Measurements from ENCODE around the gene ALOX15B. TPM values are rescaled to one million over a fixed set of nuclear protein-coding genes. Genes with fewer than 3 reads are reported as not detected.
A peak's percentile ranks its signal among the peaks of the same experiment; 100 is the strongest.

The ALOX15B gene
- total RNA-seq, 1 experiment from 2014 or later: 0.30 TPM

DNA sequence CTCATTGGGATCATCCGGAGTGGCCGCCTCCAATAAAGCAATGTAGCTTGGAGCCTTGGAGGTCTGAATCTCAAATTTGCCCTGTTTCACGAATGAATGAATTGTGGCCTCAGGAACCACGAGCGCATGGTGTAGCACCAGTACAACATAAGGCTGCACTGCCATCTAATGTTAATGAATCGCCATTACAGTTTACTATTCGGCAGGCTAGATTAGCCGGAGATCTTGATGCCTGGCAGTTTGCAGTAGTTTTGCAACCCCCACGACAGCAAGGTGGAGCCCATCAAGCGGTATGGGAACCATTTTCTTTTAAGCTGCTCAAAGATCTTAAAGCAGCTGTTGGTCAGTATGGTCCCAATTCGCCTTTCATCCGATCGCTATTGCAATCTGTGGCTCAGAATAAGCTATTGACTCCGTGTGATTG lies 18.8 kb downstream of the ALOX15B start:
- H3K4me1 ChIP-seq (ENCODE audit: control insufficient read depth in 1 of 2, insufficient read depth in 2 of 2, low read length in 2 of 2): peaks cover 0 to 20% of the 10 kb centered on the region in 2 experiments; a peak in 3 of 4 replicates
- H3K9ac ChIP-seq (ENCODE audit: low read length): peak overlapping the region; percentile 38
- POLR2A ChIA-PET: interaction anchor here (0.6 kb wide), 1 partner anchor 202 kb away, joined by 3 read pairs; no protein-coding TSS in a partner anchor
- TF ChIP-seq SP1 (IDR thresholded peaks at IDR 0.05; ENCODE audit: low read depth) (no peak), POLR2A (IDR thresholded peaks at IDR 0.05; ENCODE audit: borderline replicate concordance, extremely low read depth, insufficient read depth, insufficient read length) (no peak), TCF7L2 (IDR thresholded peaks at IDR 0.05; ENCODE audit: borderline replicate concordance, extremely low read depth, insufficient read depth, insufficient read length) (no peak), RAD21 (IDR thresholded peaks at IDR 0.05; ENCODE audit: low read depth) (peak; percentile 93), ELF1 (IDR thresholded peaks at IDR 0.05; ENCODE audit: borderline replicate concordance, low read depth) (no peak), EGR1 (IDR thresholded peaks at IDR 0.05; ENCODE audit: low read depth) (no peak), CEBPB (IDR thresholded peaks at IDR 0.05; ENCODE audit: low read depth) (0 out of 2 replicates have a peak, but pooled peaks have one; percentile 18), SRF (IDR thresholded peaks at IDR 0.05; ENCODE audit: low read depth) (no peak), JUND (IDR thresholded peaks at IDR 0.05) (no peak), CBX3 (IDR thresholded peaks at IDR 0.05; ENCODE audit: low read depth) (peak; percentile 47; the same call in 1 of the 2 replicates), EZH2phosphoT487 (IDR thresholded peaks at IDR 0.05; ENCODE audit: borderline replicate concordance) (no peak), POLR2AphosphoS5 (IDR thresholded peaks at IDR 0.05; ENCODE audit: low read depth, low read length) (no peak), FOSL1 (IDR thresholded peaks at IDR 0.05; ENCODE audit: low read depth) (no peak), ZFX (IDR thresholded peaks at IDR 0.05) (no peak), YY1 (IDR thresholded peaks at IDR 0.05; ENCODE audit: extremely low read depth, insufficient replicate concordance, low read depth, low read length) (no peak)
- TF ChIP-seq, protein P1, sequence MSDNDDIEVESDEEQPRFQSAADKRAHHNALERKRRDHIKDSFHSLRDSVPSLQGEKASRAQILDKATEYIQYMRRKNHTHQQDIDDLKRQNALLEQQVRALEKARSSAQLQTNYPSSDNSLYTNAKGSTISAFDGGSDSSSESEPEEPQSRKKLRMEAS (IDR thresholded peaks at IDR 0.05): peak; percentile 82
- TF ChIP-seq, protein P2, sequence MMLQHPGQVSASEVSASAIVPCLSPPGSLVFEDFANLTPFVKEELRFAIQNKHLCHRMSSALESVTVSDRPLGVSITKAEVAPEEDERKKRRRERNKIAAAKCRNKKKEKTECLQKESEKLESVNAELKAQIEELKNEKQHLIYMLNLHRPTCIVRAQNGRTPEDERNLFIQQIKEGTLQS (IDR thresholded peaks at IDR 0.05): no peak
- TF ChIP-seq, protein P3, sequence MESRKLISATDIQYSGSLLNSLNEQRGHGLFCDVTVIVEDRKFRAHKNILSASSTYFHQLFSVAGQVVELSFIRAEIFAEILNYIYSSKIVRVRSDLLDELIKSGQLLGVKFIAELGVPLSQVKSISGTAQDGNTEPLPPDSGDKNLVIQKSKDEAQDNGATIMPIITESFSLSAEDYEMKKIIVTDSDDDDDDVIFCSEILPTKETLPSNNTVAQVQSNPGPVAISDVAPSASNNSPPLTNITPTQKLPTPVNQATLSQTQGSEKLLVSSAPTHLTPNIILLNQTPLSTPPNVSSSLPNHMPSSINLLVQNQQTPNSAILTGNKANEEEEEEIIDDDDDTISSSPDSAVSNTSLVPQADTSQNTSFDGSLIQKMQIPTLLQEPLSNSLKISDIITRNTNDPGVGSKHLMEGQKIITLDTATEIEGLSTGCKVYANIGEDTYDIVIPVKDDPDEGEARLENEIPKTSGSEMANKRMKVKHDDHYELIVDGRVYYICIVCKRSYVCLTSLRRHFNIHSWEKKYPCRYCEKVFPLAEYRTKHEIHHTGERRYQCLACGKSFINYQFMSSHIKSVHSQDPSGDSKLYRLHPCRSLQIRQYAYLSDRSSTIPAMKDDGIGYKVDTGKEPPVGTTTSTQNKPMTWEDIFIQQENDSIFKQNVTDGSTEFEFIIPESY (IDR thresholded peaks at IDR 0.05; ENCODE audit: extremely low read depth, insufficient replicate concordance, low read length): no peak
- TF ChIP-seq, protein P4, sequence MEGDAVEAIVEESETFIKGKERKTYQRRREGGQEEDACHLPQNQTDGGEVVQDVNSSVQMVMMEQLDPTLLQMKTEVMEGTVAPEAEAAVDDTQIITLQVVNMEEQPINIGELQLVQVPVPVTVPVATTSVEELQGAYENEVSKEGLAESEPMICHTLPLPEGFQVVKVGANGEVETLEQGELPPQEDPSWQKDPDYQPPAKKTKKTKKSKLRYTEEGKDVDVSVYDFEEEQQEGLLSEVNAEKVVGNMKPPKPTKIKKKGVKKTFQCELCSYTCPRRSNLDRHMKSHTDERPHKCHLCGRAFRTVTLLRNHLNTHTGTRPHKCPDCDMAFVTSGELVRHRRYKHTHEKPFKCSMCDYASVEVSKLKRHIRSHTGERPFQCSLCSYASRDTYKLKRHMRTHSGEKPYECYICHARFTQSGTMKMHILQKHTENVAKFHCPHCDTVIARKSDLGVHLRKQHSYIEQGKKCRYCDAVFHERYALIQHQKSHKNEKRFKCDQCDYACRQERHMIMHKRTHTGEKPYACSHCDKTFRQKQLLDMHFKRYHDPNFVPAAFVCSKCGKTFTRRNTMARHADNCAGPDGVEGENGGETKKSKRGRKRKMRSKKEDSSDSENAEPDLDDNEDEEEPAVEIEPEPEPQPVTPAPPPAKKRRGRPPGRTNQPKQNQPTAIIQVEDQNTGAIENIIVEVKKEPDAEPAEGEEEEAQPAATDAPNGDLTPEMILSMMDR (IDR thresholded peaks at IDR 0.05 in 2 of 3, conservative IDR thresholded peaks at IDR 0.05 in 1 of 3; ENCODE audit: borderline replicate concordance in 1 of 3, insufficient read depth in 1 of 3, low read depth in 2 of 3, low read length in 2 of 3): peak; percentile 65 to 89 (median 77)
- TF ChIP-seq, protein P5, sequence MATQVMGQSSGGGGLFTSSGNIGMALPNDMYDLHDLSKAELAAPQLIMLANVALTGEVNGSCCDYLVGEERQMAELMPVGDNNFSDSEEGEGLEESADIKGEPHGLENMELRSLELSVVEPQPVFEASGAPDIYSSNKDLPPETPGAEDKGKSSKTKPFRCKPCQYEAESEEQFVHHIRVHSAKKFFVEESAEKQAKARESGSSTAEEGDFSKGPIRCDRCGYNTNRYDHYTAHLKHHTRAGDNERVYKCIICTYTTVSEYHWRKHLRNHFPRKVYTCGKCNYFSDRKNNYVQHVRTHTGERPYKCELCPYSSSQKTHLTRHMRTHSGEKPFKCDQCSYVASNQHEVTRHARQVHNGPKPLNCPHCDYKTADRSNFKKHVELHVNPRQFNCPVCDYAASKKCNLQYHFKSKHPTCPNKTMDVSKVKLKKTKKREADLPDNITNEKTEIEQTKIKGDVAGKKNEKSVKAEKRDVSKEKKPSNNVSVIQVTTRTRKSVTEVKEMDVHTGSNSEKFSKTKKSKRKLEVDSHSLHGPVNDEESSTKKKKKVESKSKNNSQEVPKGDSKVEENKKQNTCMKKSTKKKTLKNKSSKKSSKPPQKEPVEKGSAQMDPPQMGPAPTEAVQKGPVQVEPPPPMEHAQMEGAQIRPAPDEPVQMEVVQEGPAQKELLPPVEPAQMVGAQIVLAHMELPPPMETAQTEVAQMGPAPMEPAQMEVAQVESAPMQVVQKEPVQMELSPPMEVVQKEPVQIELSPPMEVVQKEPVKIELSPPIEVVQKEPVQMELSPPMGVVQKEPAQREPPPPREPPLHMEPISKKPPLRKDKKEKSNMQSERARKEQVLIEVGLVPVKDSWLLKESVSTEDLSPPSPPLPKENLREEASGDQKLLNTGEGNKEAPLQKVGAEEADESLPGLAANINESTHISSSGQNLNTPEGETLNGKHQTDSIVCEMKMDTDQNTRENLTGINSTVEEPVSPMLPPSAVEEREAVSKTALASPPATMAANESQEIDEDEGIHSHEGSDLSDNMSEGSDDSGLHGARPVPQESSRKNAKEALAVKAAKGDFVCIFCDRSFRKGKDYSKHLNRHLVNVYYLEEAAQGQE (IDR thresholded peaks at IDR 0.05; ENCODE audit: low read depth): no peak

More for the DNA sequence above, 18.8 kb downstream of the ALOX15B start:
- ATAC-seq (peak; percentile 94), DNase-seq (ENCODE audit: low read depth, low spot score) (peak; percentile 83)
- Histone ChIP-seq H3K27me3 (ENCODE audit: insufficient read depth, low read length) (no peaks in the 10 kb centered on the region), H3K9me2 (ENCODE audit: insufficient read depth) (no peaks in the 10 kb centered on the region), H3K9me3 (ENCODE audit: control insufficient read depth in 1 of 2, insufficient read depth in 1 of 2, low read depth in 1 of 2, low read length in 2 of 2) (no peaks in the 10 kb centered on the region), H3K4me2 (ENCODE audit: low read length) (peak overlapping the region; percentile 49), H3K36me3 (ENCODE audit: control insufficient read depth in 1 of 2, insufficient read depth in 2 of 2, low read length in 2 of 2) (no peaks in the 10 kb centered on the region), H4K20me1 (ENCODE audit: insufficient read depth) (no peaks in the 10 kb centered on the region), H3K4me3 (replicated peaks in 1 of 2; ENCODE audit: low read depth in 1 of 2, low read length in 2 of 2) (no peak overlapping the region), H3K79me2 (ENCODE audit: insufficient read depth, low read length) (no peaks in the 10 kb centered on the region), H2AFZ (ENCODE audit: low read depth, low read length, poor library complexity, severe bottlenecking) (peak overlapping the region; percentile 79), H3K27ac (ENCODE audit: low read depth, low read length) (no peak overlapping the region)
- BruUV-seq (replicated peaks): no TSS peak
- intact Hi-C loops (cut with micrococcal nuclease): loop anchor here (1.0 to 5.0 kb wide), 4 partner anchors 144 to 425 kb away; partner anchors contain the start of gene SHBG
- ChIA-PET CTCF (interaction anchor here (0.6 to 5.7 kb wide), 25 partner anchors 11 to 1012 kb away, joined by 3 to 35 read pairs (median 4); partner anchors contain the start of genes ALOXE3, NAA38, TP53 and WRAP53), RAD21 (ENCODE audit: low non-redundant PET in 1 of 2, low total read pairs in 2 of 2, uncharacterized antibody in 2 of 2, unreplicated experiment in 2 of 2) (interaction anchor here (0.6 to 1.4 kb wide), 3 partner anchors 8 to 145 kb away, joined by 3 to 5 read pairs (median 3); no protein-coding TSS in a partner anchor)

Data from HCT116 (cell line).